GM18499 (cell line): ENCODE measurements around the gene KNCN.

ENCODE experiments used
- ATAC-seq: cut with Tn5 transposase; IDR thresholded peaks from one replicate; pipeline ENCODE4 v1.9.1; 2021; ENCODE audit warnings: moderate number of reproducible peaks; ENCODE audit not compliant: insufficient read depth, unreplicated experiment

The KNCN gene

GRCh38 chr1:46551597-46552095 is at the start of gene KNCN:
Gene KNCN (minus strand): TSS chr1:46551647. CDS start chr1:46551215, 432 bp downstream.
- no peak for ATAC-seq

DNA sequence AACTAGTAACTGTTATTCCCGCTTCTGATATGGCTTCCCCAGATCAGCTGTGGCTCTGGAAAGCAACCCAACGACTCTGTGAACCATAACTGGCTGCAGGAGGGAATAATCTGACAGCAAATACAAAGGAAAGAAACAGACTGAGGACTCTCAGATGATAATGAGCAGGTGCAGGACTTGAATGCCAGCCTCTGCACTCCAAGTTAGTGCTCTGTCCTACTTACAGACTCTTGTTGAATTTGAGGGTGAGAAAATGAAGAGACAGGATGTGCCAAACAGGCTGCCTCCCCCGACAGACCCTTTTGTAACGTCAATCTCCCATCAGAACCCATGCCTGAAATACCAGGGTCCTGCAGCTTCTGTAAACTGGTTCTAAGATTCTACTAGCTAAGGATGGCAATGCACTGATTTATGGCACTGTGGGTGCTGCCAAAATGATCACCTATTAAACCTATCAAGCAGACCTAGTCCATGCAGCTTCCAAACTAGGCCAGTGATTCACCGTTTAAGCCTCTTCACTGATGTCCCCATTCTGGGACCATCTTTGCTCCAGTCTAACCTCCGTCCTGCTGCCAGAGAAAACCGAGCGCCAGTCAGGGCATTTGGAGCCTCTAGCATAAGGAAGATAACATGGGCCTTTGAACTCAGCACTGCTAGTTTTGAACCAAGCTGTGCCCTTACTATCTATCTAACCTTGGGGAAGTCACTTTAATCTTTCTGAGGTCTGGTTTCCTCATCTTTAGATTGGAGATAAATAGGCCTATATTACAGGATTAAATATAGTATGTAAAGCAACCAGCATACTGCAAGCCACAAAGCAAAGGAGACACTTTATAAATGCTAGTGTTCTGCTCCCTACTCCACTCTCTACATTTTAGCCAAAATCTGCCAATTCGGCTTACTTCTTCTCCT is 47.9 kb upstream of the KNCN start:
- no peak for ATAC-seq

DNA sequence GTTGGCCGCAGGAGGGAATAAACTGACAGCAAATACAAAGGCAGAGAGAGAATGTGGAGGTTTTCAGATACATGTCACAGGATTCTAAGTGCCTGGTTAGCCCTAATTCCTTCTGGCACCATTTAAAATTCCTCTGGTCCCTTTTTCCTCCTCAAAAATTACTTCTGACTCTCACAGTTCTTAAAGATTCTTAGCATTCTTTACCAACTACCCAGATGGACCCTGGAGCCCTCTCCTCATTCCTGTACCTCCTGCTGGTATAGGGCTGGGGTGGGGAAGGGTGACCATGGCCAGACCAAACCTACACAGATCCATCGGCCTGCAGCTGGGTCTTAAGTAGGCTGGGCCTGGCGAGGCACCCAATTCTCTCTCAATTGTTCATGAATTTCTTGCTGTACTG is 45.4 kb upstream of the KNCN start:
- no peak for ATAC-seq

DNA sequence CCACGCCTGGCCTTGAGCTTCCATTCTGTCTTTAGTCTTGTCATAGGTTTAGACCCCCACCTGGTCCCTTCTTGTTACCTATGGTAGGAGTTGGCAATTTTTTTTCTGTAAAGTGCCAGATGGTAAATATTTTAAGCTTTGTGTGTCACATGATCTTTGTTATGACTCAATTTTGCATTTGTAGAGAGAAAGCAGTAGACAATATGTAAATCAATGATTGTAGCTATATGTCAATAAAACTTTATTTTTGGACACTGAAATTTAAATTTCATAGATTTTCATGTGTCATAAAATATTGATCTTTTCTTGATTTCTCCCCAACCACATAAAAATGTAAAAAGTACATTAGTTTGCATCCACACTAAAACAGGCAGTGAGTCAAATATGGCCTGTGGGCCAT is 44.6 kb upstream of the KNCN start:
- no peak for ATAC-seq

DNA sequence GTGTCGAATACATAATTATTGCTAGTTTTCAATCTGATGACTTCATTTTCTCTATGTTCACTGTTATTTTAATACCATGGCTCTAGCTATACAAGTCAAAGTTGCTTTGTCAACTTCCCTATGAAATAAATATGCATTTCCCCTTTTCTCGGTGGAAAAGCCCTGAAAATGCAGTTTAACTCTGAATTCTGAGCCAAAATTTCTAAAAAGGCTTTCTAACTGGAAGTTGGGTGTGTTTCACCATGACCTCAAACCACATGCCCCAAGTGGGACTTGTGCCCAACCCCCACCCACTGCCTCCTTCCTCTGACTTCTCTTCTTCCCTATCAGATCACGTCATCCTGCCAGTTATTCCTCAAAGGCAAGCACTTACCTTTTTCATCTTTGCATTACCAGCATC is 43.7 kb upstream of the KNCN start:
- ATAC-seq: no peak

- no peak for ATAC-seq
Observed at GRCh38 chr1:46594063-46594462, 42.6 kb upstream of the KNCN start.

DNA sequence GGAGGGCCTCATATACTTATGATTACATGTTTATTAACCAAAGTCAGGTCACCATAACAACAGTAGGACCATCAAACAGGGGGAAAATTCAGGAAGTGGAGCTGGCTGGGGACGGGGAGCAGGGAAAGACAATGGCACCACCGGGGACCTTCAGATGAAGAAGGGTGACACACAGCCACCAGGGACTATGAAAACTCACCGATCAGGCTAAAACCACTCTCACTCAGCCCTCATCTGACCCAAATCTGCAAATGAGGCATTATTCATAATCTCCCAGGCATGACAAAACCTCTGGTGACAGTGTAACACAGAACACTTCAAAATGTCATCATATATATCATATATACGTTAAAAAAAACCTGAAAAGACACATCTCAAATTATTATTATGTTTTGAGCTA is 41.4 kb upstream of the KNCN start:
- ATAC-seq: no peak

GRCh38 chr1:46589529-46589928 is 38.1 kb upstream of the KNCN start:
- no peak for ATAC-seq

DNA sequence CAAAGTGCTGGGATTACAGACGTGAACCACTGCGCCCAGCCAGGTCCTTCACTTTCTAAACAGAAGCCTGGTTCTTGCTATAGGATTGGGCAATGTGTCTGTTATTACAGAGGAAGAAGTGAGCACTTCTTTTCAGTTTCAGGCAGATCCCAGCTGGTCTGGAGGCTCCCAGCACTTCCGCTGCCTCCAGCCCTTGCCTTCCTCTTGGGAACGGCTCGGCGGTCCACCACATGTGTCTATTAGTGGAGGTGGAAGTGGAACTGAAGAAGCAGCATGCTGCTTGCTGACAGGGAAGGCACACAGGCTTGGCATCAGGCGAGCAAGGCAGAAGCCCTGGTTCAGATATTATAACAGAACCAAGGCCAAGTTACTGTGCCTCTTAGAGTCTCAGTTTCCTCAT is 35.6 kb upstream of the KNCN start:
- ATAC-seq: no peak

- ATAC-seq: no peak
Observed at GRCh38 chr1:46585312-46585938, 34.0 kb upstream of the KNCN start.

DNA sequence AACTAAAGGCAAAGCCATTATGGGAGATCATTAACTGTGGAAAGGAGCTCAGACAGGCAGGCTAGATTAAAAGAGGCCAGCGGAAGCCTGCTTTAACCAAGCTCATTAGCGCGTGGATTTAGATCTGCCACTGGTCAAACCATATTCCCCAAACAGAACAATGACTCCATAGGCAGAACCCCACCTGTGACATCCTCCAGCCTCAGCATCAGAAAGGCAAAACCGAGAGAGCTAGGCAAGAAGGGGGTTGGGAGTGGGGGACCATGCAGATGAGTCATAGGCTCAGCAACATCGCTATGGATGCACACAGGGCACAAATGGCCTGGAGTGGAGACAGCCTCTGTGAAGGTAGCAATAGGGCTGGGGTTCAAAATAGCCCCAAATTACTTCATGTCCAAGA is 32.0 kb upstream of the KNCN start:
- no peak for ATAC-seq

GRCh38 chr1:46582972-46583371 is 31.5 kb upstream of the KNCN start:
- ATAC-seq: no peak

GRCh38 chr1:46581681-46582455 is 30.4 kb upstream of the KNCN start:
- no peak for ATAC-seq

DNA sequence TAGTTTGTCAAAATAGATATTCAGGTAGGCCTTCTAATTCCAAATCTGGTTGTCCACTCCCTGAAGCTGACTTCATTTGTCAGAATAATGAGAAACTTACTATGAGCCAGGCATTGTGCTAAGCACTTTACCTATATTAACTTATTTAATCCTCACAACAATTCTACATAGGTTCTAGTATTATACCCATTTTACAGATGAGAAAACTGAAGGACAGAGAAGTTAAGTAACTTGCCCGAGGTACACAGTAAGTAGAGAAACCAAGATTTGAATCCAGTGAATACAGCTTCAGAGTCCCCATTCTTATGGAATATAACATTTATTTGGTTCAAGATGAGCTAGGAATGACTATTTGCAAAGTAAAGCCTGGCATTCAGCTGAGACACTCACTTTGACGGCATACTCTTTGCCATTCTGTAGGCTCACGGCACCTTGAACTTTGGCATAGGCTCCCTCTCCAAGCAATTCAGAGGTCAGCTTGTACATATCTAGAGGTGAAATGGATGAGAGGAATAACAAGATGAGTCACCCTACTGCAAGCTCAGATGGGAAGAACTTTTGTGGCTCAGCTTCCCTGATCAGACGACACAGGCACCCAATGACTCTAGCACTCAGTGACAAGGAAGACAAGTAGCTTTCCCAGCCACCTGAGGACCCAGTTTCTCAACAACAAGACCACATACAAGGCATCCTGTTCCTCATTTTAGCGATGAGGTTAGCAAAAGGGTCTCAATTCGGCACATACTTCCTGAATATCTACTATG is 28.9 kb upstream of the KNCN start:
- no peak for ATAC-seq

DNA sequence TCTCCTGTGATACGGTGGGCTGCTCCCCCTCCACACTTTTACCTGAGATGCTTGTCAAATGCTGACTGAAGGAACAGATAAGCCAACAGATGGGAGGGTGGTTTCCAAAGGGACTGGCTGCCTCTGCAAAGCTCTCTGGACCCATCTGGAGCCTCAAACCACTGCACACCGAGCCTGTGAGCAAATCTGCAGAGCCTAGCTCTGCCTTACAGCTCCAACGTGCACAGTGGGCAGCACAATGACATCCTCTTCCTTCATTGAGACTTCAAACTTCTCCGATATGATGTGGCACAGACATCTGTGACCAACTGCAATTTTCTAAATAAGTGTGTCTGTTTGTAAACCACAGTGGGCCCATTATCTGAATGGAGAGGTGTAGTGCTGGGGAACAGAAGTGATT is 26.2 kb upstream of the KNCN start:
- ATAC-seq: no peak

DNA sequence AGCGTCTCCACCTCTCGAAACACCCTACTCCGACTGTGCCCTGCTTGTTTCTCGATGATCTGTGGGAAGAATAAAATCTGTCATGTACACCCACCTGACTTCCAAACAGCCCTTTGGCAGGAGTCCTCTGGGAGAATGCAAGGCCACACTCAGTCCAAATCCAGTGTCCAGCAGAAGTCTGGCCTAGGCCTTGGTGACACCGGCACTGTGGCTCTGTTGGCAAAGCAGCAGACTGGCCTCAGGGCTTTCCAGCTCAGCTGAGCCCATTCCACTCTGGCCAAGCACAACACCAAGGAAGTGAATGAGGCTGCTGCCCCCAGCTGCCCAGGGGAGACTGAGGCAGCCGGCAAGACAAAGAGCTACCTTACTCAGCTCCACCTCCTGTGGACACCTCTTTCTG is 25.1 kb upstream of the KNCN start:
- ATAC-seq: no peak

DNA sequence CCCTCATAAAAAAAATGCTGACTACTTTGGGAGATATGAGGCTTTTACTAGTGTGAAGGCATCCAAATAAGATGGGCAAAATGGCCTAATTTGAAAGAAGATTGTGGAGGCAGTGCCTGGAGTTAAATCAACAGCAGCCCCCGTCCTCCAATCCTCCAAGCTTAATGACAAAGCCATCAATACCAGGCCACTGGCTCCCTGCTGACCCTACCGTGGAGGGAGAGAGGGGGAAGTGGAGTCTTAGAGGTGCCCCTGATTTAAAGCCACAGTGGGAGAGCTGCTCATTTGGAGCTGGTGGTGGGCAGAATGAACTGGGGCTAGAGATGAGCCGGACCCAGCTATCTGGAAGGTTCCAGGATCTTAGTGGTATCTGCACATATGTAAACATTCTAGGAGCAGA is 24.3 kb upstream of the KNCN start:
- no peak for ATAC-seq

DNA sequence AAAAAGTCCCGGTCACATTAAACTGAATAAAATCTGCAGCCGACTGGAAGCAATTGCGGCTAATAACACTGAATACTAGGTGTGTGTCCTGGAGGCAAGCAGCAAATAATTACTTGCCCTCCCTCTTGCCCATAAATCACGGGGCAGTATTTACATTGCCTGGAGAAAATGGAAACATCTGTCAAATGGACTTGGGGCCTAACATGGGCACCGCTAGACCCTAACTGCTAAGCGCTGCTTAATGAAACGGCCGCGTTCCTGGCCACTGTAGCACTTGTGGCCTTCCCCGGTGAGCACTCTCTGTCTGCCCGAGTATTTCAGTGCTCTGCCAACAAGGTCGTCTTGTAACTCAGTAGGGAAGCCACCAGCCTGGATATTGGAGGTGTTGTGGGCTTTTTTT is 23.9 kb upstream of the KNCN start:
- no peak for ATAC-seq

DNA sequence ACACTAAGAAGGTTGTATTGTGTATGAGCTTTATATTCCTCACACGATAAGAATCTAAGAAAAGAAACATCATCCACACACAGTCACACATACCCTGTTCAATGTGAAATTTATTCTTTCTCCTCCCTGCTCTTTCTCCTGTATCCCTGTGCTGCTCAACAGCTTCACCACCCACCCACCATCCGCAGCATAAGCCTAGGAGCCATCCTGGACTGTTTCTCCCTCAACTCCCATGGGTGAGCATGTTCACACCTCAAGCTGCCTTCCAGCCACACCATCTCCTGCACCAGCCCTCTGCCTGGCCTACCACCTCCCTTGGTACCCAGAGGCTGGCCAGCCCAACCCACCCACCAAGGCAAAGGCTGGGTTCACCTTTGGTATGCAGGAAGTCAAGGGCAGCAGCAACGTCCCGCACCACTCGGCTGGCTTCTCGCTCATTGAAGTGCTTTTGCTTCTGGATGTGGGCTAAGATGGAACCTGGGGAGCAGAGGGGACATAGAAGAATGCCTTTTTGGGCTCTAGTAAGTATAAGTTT is 20.3 kb upstream of the KNCN start:
- ATAC-seq: no peak
